Measurements from ENCODE around the gene EFHD2.

GRCh38 chr1:15452216-15452615 lies 42.5 kb downstream of the EFHD2 start:
- TF ChIP-seq CTCF (conservative IDR thresholded peaks at IDR 0.05) (no peak), EZH2 (IDR thresholded peaks at IDR 0.05; ENCODE audit: low read depth) (no peak)

Measured in PC-9 (cell line).